ENCODE results near the gene DCANP1. TPM values are rescaled to one million over a fixed set of nuclear protein-coding genes. Genes with fewer than 3 reads are reported as not detected.

DCANP1 gene
- total RNA-seq, 1 donor from 2014 or later = not detected

DNA sequence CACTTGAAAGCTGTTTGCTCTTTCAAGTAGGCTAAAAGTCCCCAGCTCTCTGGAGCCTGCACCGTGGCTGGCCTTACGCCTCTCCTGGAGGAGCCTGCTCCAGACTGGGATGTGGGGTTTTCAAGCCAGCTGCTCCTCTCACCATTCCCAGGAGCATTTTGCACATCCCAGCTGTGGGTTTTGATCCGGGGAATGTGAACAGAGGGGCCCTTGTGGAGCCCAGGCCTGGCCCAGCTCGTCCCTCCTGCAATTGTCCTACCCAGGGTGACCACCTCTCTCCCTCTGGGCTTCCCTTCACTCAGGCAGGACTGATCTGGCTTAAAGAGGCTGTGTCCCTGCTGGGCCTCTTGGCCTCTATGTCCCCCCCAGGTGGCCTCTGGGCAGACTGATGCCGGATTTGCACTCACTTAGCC, 37.5 kb upstream of the DCANP1 start:
- no peak for DNase-seq (ENCODE audit: extremely low spot score, unreplicated experiment)
- Mint-ChIP-seq H3K4me3 (ENCODE audit: unreplicated experiment) (no peak overlapping the region), H3K4me1 (ENCODE audit: unreplicated experiment) (peaks cover 15% of the 10 kb centered on the region), H3K9me3 (ENCODE audit: unreplicated experiment) (no peaks in the 10 kb centered on the region), H3K27me3 (ENCODE audit: unreplicated experiment) (peaks cover 55% of the 10 kb centered on the region), H3K36me3 (ENCODE audit: unreplicated experiment) (no peaks in the 10 kb centered on the region), H3K27ac (ENCODE audit: unreplicated experiment) (no peak overlapping the region)
- TF ChIP-seq, protein P1, sequence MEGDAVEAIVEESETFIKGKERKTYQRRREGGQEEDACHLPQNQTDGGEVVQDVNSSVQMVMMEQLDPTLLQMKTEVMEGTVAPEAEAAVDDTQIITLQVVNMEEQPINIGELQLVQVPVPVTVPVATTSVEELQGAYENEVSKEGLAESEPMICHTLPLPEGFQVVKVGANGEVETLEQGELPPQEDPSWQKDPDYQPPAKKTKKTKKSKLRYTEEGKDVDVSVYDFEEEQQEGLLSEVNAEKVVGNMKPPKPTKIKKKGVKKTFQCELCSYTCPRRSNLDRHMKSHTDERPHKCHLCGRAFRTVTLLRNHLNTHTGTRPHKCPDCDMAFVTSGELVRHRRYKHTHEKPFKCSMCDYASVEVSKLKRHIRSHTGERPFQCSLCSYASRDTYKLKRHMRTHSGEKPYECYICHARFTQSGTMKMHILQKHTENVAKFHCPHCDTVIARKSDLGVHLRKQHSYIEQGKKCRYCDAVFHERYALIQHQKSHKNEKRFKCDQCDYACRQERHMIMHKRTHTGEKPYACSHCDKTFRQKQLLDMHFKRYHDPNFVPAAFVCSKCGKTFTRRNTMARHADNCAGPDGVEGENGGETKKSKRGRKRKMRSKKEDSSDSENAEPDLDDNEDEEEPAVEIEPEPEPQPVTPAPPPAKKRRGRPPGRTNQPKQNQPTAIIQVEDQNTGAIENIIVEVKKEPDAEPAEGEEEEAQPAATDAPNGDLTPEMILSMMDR (IDR thresholded peaks at IDR 0.05) = no peak

DNA sequence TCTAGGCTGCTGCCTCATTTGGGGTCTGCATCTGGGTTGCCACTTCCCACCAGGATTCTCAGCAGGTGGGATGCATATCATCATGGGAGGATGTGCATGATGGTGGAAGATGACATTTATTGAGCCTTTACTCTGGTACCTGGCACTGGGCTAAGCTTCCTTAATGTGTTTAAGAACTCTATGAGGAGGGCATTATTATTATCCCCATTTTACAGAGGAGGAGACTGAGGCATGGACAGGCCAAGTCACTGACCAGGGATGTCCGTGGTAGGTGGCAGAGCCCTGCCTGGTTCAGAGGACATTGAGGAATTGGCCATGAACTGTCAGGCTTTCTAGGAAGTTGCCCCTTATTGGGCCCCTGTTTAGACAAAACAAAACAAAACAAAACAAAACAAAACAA, 36.1 kb upstream of the DCANP1 start:
- DNase-seq (ENCODE audit: extremely low spot score, unreplicated experiment) = no peak
- peaks cover 2% of the 10 kb centered on the region for H3K4me1 Mint-ChIP-seq (ENCODE audit: unreplicated experiment)
- no peak overlapping the region for H3K4me3 Mint-ChIP-seq (ENCODE audit: unreplicated experiment)
- H3K27ac Mint-ChIP-seq (ENCODE audit: unreplicated experiment) = no peak overlapping the region
- no peaks in the 10 kb centered on the region for H3K9me3 Mint-ChIP-seq (ENCODE audit: unreplicated experiment)
- H3K36me3 Mint-ChIP-seq (ENCODE audit: unreplicated experiment) = no peaks in the 10 kb centered on the region
- H3K27me3 Mint-ChIP-seq (ENCODE audit: unreplicated experiment) = peaks cover 53% of the 10 kb centered on the region
- TF ChIP-seq, protein P1 (IDR thresholded peaks at IDR 0.05) = no peak

DNA sequence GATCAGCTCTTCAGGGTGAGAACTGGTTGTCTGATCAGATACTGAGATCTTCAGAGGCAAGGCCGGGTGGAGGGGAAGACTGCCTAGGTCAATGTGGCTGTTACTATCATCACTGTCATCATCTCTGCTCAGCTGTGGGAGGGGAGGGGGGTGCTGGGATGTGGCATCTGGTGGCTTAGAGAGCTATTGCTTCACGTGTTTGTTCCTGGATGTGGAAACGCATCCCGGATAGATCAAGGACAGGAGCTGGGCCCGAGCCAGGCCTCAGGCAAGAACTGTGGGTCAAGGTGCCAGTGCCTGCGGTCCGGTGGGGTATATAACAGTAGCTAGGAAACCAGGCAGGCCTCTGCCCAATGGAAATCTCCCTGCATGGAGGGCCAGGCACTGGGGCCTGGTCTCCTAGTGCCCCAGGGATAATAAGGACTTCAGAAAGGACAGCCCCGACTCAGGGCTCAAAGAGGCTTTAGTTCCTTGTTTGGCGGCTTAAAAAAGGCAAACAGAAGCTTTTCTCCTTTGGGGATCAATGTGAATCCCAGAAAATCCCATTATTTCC, 35.3 kb upstream of the DCANP1 start:
- H3K27me3 Mint-ChIP-seq (ENCODE audit: unreplicated experiment) = peaks cover 51% of the 10 kb centered on the region
- H3K36me3 Mint-ChIP-seq (ENCODE audit: unreplicated experiment) = no peaks in the 10 kb centered on the region
- TF ChIP-seq, protein P1 (IDR thresholded peaks at IDR 0.05) = no peak
- no peaks in the 10 kb centered on the region for H3K9me3 Mint-ChIP-seq (ENCODE audit: unreplicated experiment)
- DNase-seq (ENCODE audit: extremely low spot score, unreplicated experiment) = no peak
- H3K4me1 Mint-ChIP-seq (ENCODE audit: unreplicated experiment) = no peaks in the 10 kb centered on the region
- no peak overlapping the region for H3K4me3 Mint-ChIP-seq (ENCODE audit: unreplicated experiment)
- no peak overlapping the region for H3K27ac Mint-ChIP-seq (ENCODE audit: unreplicated experiment)

DNA sequence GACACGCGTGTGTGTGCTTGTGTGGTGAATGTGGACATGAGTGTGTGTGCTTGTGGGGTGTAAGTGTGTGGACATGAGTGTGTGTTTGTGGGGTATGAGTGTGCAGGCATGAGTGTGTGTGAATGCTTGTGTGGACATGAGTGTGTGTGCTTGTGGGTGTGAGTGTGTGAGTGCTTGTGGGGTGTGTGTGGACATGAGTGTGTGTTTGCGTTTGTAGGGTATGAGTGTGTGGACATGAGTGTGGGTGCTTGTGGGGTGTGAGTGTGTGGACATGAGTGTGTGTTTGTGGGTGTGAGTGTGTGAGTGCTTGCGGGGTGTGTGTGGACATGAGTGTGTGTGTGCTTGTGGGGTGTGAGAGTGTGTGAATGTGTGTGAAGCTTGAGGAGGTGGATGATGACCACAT, 34.8 kb upstream of the DCANP1 start:
- no peak for DNase-seq (ENCODE audit: extremely low spot score, unreplicated experiment)
- Mint-ChIP-seq H3K4me3 (ENCODE audit: unreplicated experiment) (no peak overlapping the region), H3K27ac (ENCODE audit: unreplicated experiment) (no peak overlapping the region), H3K36me3 (ENCODE audit: unreplicated experiment) (no peaks in the 10 kb centered on the region), H3K4me1 (ENCODE audit: unreplicated experiment) (no peaks in the 10 kb centered on the region), H3K9me3 (ENCODE audit: unreplicated experiment) (no peaks in the 10 kb centered on the region), H3K27me3 (ENCODE audit: unreplicated experiment) (peaks cover 48% of the 10 kb centered on the region)
- TF ChIP-seq, protein P1 (IDR thresholded peaks at IDR 0.05) = no peak

DNA sequence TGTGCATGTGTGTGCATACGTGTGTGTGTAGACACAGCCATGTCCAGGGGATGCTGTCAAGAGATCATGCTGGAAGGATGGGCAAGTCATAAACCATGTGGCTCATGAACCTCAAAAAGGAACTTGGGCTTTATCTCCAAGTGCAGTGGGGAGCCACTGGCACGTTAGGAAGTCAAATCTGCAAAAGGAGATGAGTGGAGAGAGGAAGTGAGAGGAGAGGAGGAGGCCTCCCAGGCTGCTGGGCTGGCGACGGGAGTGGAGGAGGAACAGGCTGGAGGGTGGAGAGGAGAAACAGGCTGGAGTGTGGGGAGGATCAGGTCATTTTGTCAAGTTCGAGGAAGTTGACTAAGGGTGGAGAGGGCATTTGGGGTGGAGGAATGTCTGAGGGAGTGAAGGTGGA, 34.2 kb upstream of the DCANP1 start:
- H3K9me3 Mint-ChIP-seq (ENCODE audit: unreplicated experiment) = no peaks in the 10 kb centered on the region
- H3K4me1 Mint-ChIP-seq (ENCODE audit: unreplicated experiment) = no peaks in the 10 kb centered on the region
- no peaks in the 10 kb centered on the region for H3K36me3 Mint-ChIP-seq (ENCODE audit: unreplicated experiment)
- peaks cover 48% of the 10 kb centered on the region for H3K27me3 Mint-ChIP-seq (ENCODE audit: unreplicated experiment)
- TF ChIP-seq, protein P1 (IDR thresholded peaks at IDR 0.05) = no peak
- H3K4me3 Mint-ChIP-seq (ENCODE audit: unreplicated experiment) = no peak overlapping the region
- H3K27ac Mint-ChIP-seq (ENCODE audit: unreplicated experiment) = no peak overlapping the region
- DNase-seq (ENCODE audit: extremely low spot score, unreplicated experiment) = no peak
